ENCODE data around the gene CHTF18. TPM values are rescaled to one million over a fixed set of nuclear protein-coding genes. Genes with fewer than 3 reads are reported as not detected.

CHTF18 gene
- total and polyA plus RNA-seq, 10 of the 15 experiments (the other 5 are each of a cell fraction or from before 2014, with no cell fraction given), result 1.6 to 87.8 (median 19.4) TPM

GRCh38 chr16:794091-794822, 5.8 kb downstream of the CHTF18 start:
- no peak overlapping the region for H3K27ac ChIP-seq (ENCODE audit: control insufficient read depth, insufficient read depth)
- BruUV-seq (replicated peaks), result no TSS peak
- FAIRE-seq, result no peak
- no peak overlapping the region for H2AFZ ChIP-seq (ENCODE audit: control insufficient read depth, low read depth, low read length)
- WGBS (ENCODE audit: insufficient coverage, insufficient replicate concordance, low lambda C conversion rate, missing lambda C conversion rate), result 92% methylated on average over 40 of the region's 40 CpGs
- ChIA-PET POLR2A (interaction anchor here (0.6 kb wide), 1 partner anchor 10 kb away, joined by 3 read pairs; no protein-coding TSS in a partner anchor), SMC1A (ENCODE audit: uncharacterized antibody, unreplicated experiment) (no interaction called here), RAD21 (ENCODE audit: unreplicated experiment) (no interaction called here), CTCF (no interaction called here)
- no peak overlapping the region for H3K9ac ChIP-seq (ENCODE audit: control insufficient read depth, insufficient read depth, low read length)
- TF ChIP-seq ZSCAN29 (IDR thresholded peaks at IDR 0.05) (no peak), NFXL1 (IDR thresholded peaks at IDR 0.05; ENCODE audit: borderline replicate concordance) (no peak), SMARCA5 (IDR thresholded peaks at IDR 0.05) (no peak), EZH2 (IDR thresholded peaks at IDR 0.05; ENCODE audit: borderline replicate concordance, control insufficient read depth, low read depth, low read length) (no peak), CUX1 (IDR thresholded peaks at IDR 0.05; ENCODE audit: insufficient replicate concordance, low read depth, low read length) (no peak), CHD2 (IDR thresholded peaks at IDR 0.05; ENCODE audit: borderline replicate concordance, low read depth, low read length) (no peak), SUZ12 (IDR thresholded peaks at IDR 0.05; ENCODE audit: unreplicated experiment) (no peak), GABPA (IDR thresholded peaks at IDR 0.05; ENCODE audit: low read depth) (no peak), TCF12 (IDR thresholded peaks at IDR 0.05; ENCODE audit: low read depth, low read length) (no peak), HDAC2 (IDR thresholded peaks at IDR 0.05) (no peak)
- in situ Hi-C loops (cut with MboI), result no loop called here
- no peak overlapping the region for H3K4me2 ChIP-seq (ENCODE audit: control insufficient read depth, insufficient read depth)
- H3K4me1 ChIP-seq (ENCODE audit: control insufficient read depth, insufficient read depth, low read length), result peaks cover 4% of the 10 kb centered on the region; the same call in 1 of the 2 replicates
- DNase-seq (ENCODE audit: low read depth, low spot score), result no peak
- intact Hi-C loops (cut with micrococcal nuclease; ENCODE audit: unreplicated experiment), result no loop called here
- H4K20me1 ChIP-seq (ENCODE audit: control insufficient read depth, insufficient read depth), result no peaks in the 10 kb centered on the region
- H3K27me3 ChIP-seq (replicated peaks in 1 of 2; ENCODE audit: control insufficient read depth in 2 of 2, insufficient read depth in 2 of 2, low read length in 1 of 2), result no peaks in the 10 kb centered on the region
- peaks cover 0 to 16% of the 10 kb centered on the region in 2 experiments; a peak in 2 of 4 replicates for H3K36me3 ChIP-seq (ENCODE audit: control insufficient read depth in 2 of 2, insufficient read depth in 2 of 2, low read length in 1 of 2)
- no peaks in the 10 kb centered on the region for H3K9me3 ChIP-seq (replicated peaks; ENCODE audit: control insufficient read depth, insufficient read depth, low read length)
- no peak overlapping the region for H3K4me3 ChIP-seq
- peaks cover 4% of the 10 kb centered on the region for H3K79me2 ChIP-seq (ENCODE audit: control insufficient read depth, insufficient read depth, low read length)
- ATAC-seq, result no peak

All from GM12878 (cell line).